Measurements from ENCODE around the gene TBR1. TPM values are rescaled to one million over a fixed set of nuclear protein-coding genes. Genes with fewer than 3 reads are reported as not detected.
A peak's percentile ranks its signal among the peaks of the same experiment; 100 is the strongest.

The TBR1 gene
- total and polyA plus RNA-seq, 2 experiments from 2014 or later: 0.97 TPM; not detected in 1

DNA sequence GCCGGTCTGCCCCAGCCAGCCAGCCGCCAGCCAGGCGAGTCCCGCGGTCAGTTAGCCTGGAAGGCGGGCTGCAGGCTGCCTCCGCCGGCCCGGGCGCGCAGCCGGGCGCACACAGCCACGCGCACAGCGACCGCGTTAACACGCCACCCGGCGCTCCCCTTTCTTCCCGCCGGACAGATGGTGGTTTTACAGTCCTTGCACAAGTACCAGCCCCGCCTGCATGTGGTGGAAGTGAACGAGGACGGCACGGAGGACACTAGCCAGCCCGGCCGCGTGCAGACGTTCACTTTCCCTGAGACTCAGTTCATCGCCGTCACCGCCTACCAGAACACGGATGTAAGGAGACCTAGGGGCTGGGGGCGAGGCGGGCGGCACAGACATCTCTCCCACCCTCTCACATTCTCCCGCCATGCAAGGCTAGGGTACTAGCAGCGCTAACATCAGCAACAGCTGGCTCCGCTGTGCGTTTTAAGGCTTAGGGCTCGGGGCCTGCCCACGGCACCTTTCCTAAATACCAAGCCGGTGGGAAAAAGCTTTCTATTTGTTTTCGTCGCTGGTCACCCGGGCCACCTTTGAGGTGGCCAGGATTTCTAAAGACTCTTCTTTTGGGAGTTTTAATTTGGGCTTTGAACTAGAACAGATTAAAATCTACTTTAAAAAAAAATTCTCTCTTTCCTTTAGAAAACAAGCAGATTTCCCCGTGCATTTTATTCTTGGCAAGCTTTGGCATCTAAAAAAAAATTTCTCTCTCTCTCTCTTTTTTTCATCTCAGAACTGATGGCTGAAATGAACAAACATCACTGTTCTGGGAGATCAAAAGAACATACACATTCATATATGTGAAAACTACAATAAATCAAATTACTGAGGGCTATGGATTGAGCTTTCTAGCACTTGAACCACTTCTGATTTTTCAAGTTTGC is 2.9 kb downstream of the TBR1 start:
- H3K9ac ChIP-seq: no peak overlapping the region
- H3K27ac ChIP-seq: no peak overlapping the region
- no peaks in the 10 kb centered on the region for H3F3A ChIP-seq (ENCODE audit: insufficient read depth)
- TF ChIP-seq EZH2 (IDR thresholded peaks at IDR 0.05; ENCODE audit: insufficient read depth, poor library complexity, severe bottlenecking) (no peak), EZH2phosphoT487 (IDR thresholded peaks at IDR 0.05; ENCODE audit: insufficient read depth, low read depth) (peak; percentile 20; the same call in 1 of the 2 replicates)
- H3K9me2 ChIP-seq (ENCODE audit: insufficient read depth): no peaks in the 10 kb centered on the region
- H3K9me3 ChIP-seq (ENCODE audit: low read depth): no peaks in the 10 kb centered on the region
- H2AFZ ChIP-seq: peak overlapping the region; percentile 3; the same call in 1 of the 2 replicates
- peak; percentile 45 for DNase-seq
- H3K36me3 ChIP-seq (ENCODE audit: low read depth): no peaks in the 10 kb centered on the region
- no peaks in the 10 kb centered on the region for H3K4me1 ChIP-seq (ENCODE audit: insufficient read depth)
- peak overlapping the region; percentile 16; the same call in 1 of the 2 replicates for H3K4me3 ChIP-seq
- peak overlapping the region; percentile 4 for H3K4me2 ChIP-seq (ENCODE audit: unreplicated experiment)
- H4K20me1 ChIP-seq (ENCODE audit: insufficient read depth): no peaks in the 10 kb centered on the region
- 13 to 15% methylated on average over 41 to 49 of the region's 49 CpGs for WGBS, 2 experiments (ENCODE audit: low coverage in 1 of 2, low lambda C conversion rate in 2 of 2, missing lambda C conversion rate in 2 of 2)
- H3K27me3 ChIP-seq (replicated peaks; ENCODE audit: insufficient read depth): peaks cover 90% of the 10 kb centered on the region
- H3K79me2 ChIP-seq (ENCODE audit: insufficient read depth): no peaks in the 10 kb centered on the region
- in situ Hi-C loops (cut with MboI): no loop called here

- TF ChIP-seq EZH2phosphoT487 (IDR thresholded peaks at IDR 0.05; ENCODE audit: insufficient read depth, low read depth) (no peak), EZH2 (IDR thresholded peaks at IDR 0.05; ENCODE audit: insufficient read depth, poor library complexity, severe bottlenecking) (peak; percentile 51)
- H3K9ac ChIP-seq: no peak overlapping the region
- no peaks in the 10 kb centered on the region for H3K9me2 ChIP-seq (ENCODE audit: insufficient read depth)
- no peak overlapping the region for H3K4me2 ChIP-seq (ENCODE audit: unreplicated experiment)
- H3K79me2 ChIP-seq (ENCODE audit: insufficient read depth): no peaks in the 10 kb centered on the region
- 90 to 95% methylated on average over 3 of the region's 3 CpGs for WGBS, 2 experiments (ENCODE audit: low coverage in 1 of 2, low lambda C conversion rate in 2 of 2, missing lambda C conversion rate in 2 of 2)
- H2AFZ ChIP-seq: no peak overlapping the region
- H3F3A ChIP-seq (ENCODE audit: insufficient read depth): no peaks in the 10 kb centered on the region
- no peak overlapping the region for H3K4me3 ChIP-seq
- no peaks in the 10 kb centered on the region for H3K9me3 ChIP-seq (ENCODE audit: low read depth)
- H3K27ac ChIP-seq: no peak overlapping the region
- no peaks in the 10 kb centered on the region for H3K36me3 ChIP-seq (ENCODE audit: low read depth)
- H4K20me1 ChIP-seq (ENCODE audit: insufficient read depth): no peaks in the 10 kb centered on the region
- no peak for DNase-seq
- peaks cover 98% of the 10 kb centered on the region for H3K27me3 ChIP-seq (replicated peaks; ENCODE audit: insufficient read depth)
- H3K4me1 ChIP-seq (ENCODE audit: insufficient read depth): no peaks in the 10 kb centered on the region
- in situ Hi-C loops (cut with MboI): no loop called here
These were observed 3.6 kb downstream of the TBR1 start for GRCh38 chr2:161419638-161420190.

DNA sequence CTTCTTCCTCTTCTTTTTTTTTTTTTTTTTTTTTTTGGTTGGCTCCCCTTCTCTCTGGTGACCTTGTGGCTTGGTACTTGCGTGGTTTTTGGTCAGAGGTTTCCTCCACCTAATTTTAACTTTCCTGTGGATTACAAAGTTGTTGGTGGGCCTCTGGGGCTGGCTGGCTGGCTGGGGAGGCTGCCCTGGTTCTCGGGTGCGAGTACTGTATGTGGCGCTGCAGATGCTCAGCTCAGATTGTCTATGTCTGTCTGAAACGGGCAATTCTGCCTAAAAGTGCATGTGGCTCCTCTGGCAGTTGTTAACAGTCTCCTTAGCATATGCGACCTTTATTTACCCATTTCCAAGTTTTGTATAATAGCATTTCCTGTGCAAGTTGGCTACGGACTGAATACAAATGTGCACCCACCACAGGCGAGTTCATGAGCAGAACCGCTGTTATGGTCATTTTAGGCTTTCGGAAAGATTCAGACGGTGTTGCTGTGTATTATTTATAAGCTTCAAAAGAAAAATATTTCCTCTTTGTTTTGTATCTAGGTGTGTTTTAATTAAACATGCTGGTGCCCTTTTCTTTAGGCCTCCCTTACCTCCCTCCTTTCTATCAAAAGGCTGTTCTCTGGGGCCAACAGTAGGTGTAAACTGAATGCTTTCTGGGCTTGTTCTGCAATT is 4.4 kb downstream of the TBR1 start:
- no peak overlapping the region for H3K4me2 ChIP-seq (ENCODE audit: unreplicated experiment)

DNA sequence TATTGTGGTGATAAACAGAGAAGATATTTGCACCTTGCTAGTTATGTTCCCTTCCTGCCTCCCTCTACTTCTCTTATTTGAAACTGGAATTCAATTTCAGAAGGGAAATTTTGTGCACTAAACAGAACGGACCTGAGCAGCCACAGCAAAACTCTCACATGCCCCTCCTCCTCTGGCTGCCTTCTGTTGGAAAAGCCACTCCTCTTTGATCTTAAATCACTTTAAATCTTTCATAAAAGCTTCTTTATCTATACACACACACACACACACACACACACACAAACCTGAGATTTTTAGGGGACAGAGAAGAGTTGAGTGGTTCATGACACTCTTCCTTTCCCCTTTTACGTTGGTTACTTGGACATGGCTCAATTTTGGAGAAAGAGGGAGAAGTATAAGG is 5.6 kb downstream of the TBR1 start:
- DNase-seq: no peak
- Histone ChIP-seq H4K20me1 (ENCODE audit: insufficient read depth) (no peaks in the 10 kb centered on the region), H3K79me2 (ENCODE audit: insufficient read depth) (no peaks in the 10 kb centered on the region), H3K4me2 (ENCODE audit: unreplicated experiment) (no peak overlapping the region), H3K27me3 (replicated peaks; ENCODE audit: insufficient read depth) (peaks cover 99% of the 10 kb centered on the region), H3K4me1 (ENCODE audit: insufficient read depth) (no peaks in the 10 kb centered on the region), H3K4me3 (no peak overlapping the region), H3K27ac (no peak overlapping the region), H3K9ac (no peak overlapping the region), H3F3A (ENCODE audit: insufficient read depth) (no peaks in the 10 kb centered on the region), H3K36me3 (ENCODE audit: low read depth) (no peaks in the 10 kb centered on the region), H3K9me3 (ENCODE audit: low read depth) (no peaks in the 10 kb centered on the region), H3K9me2 (ENCODE audit: insufficient read depth) (no peaks in the 10 kb centered on the region), H2AFZ (no peak overlapping the region)
- TF ChIP-seq EZH2phosphoT487 (IDR thresholded peaks at IDR 0.05; ENCODE audit: insufficient read depth, low read depth): no peak
- TF ChIP-seq EZH2 (IDR thresholded peaks at IDR 0.05; ENCODE audit: insufficient read depth, poor library complexity, severe bottlenecking): no peak
- in situ Hi-C loops (cut with MboI): no loop called here
- 71 to 81% methylated on average over 2 of the region's 2 CpGs for WGBS, 2 experiments (ENCODE audit: low coverage in 1 of 2, low lambda C conversion rate in 2 of 2, missing lambda C conversion rate in 2 of 2)

More for the DNA sequence above, 4.4 kb downstream of the TBR1 start:
- no peaks in the 10 kb centered on the region for H3K36me3 ChIP-seq (ENCODE audit: low read depth)
- in situ Hi-C loops (cut with MboI): no loop called here
- 84 to 86% methylated on average over 11 of the region's 11 CpGs for WGBS, 2 experiments (ENCODE audit: low coverage in 1 of 2, low lambda C conversion rate in 2 of 2, missing lambda C conversion rate in 2 of 2)
- H3K4me1 ChIP-seq (ENCODE audit: insufficient read depth): no peaks in the 10 kb centered on the region
- no peak overlapping the region for H2AFZ ChIP-seq
- no peak for DNase-seq
- no peak for TF ChIP-seq EZH2 (IDR thresholded peaks at IDR 0.05; ENCODE audit: insufficient read depth, poor library complexity, severe bottlenecking)
- TF ChIP-seq EZH2phosphoT487 (IDR thresholded peaks at IDR 0.05; ENCODE audit: insufficient read depth, low read depth): no peak
- no peaks in the 10 kb centered on the region for H3K9me3 ChIP-seq (ENCODE audit: low read depth)
- H3K27ac ChIP-seq: no peak overlapping the region
- H4K20me1 ChIP-seq (ENCODE audit: insufficient read depth): no peaks in the 10 kb centered on the region
- H3K4me3 ChIP-seq: no peak overlapping the region
- H3K27me3 ChIP-seq (replicated peaks; ENCODE audit: insufficient read depth): peaks cover 99% of the 10 kb centered on the region
- no peak overlapping the region for H3K9ac ChIP-seq
- no peaks in the 10 kb centered on the region for H3F3A ChIP-seq (ENCODE audit: insufficient read depth)
- H3K9me2 ChIP-seq (ENCODE audit: insufficient read depth): no peaks in the 10 kb centered on the region
- no peaks in the 10 kb centered on the region for H3K79me2 ChIP-seq (ENCODE audit: insufficient read depth)
